ENCODE data around the gene CCDC39. TPM values are rescaled to one million over a fixed set of nuclear protein-coding genes. Genes with fewer than 3 reads are reported as not detected.

Gene CCDC39
- total RNA-seq, 1 donor from 2014 or later: not detected

DNA sequence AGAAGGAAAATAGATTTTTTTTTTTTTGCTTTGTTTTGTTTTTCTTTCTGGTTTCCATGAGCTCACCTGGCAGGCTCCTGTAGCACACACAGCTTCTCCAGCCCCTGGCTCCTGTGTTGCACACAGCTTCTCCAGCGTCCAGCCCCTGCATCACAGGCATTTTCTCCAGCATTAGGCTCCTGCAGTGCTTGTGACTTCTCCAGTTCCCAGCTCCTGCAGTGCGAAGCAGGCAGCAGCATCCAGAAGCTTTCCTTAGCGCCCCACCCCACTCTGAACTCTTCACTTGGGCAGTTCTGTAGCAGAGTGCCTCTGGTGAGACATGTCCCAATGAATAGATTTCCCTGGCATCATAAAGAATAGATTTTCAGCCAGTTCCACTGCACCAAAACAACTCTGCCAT is 5.5 kb upstream of the CCDC39 start:
- intact Hi-C loops (cut with micrococcal nuclease): no loop called here

GRCh38 chr3:180683816-180684215 is 4.5 kb upstream of the CCDC39 start:
- TF ChIP-seq CTCF (IDR thresholded peaks at IDR 0.05; ENCODE audit: borderline replicate concordance): no peak
- Histone ChIP-seq H3K9me3 (replicated peaks) (no peaks in the 10 kb centered on the region), H3K27ac (replicated peaks) (no peak overlapping the region), H3K4me3 (no peak overlapping the region), H3K27me3 (ENCODE audit: low read depth) (peaks cover 29% of the 10 kb centered on the region), H3K36me3 (no peaks in the 10 kb centered on the region), H3K4me1 (peaks cover 16% of the 10 kb centered on the region)
- DNase-seq: no peak
- intact Hi-C loops (cut with micrococcal nuclease): no loop called here

More for the DNA sequence above, 5.5 kb upstream of the CCDC39 start:
- no peaks in the 10 kb centered on the region for H3K9me3 ChIP-seq (replicated peaks)
- peaks cover 6% of the 10 kb centered on the region for H3K4me1 ChIP-seq
- H3K27ac ChIP-seq (replicated peaks): no peak overlapping the region
- no peak for TF ChIP-seq CTCF (IDR thresholded peaks at IDR 0.05; ENCODE audit: borderline replicate concordance)
- no peaks in the 10 kb centered on the region for H3K36me3 ChIP-seq
- H3K27me3 ChIP-seq (ENCODE audit: low read depth): peaks cover 19% of the 10 kb centered on the region
- no peak overlapping the region for H3K4me3 ChIP-seq
- no peak for DNase-seq

GRCh38 chr3:180680097-180680430 is 775 bp upstream of the CCDC39 start:
- H3K27me3 ChIP-seq (ENCODE audit: low read depth): peaks cover 45% of the 10 kb centered on the region
- H3K9me3 ChIP-seq (replicated peaks): peaks cover 3% of the 10 kb centered on the region
- no peak overlapping the region for H3K27ac ChIP-seq (replicated peaks)
- H3K36me3 ChIP-seq: no peaks in the 10 kb centered on the region
- H3K4me3 ChIP-seq: peak overlapping the region; percentile 75
- peak; percentile 20 for TF ChIP-seq CTCF (IDR thresholded peaks at IDR 0.05; ENCODE audit: borderline replicate concordance)
- no peak for DNase-seq
- H3K4me1 ChIP-seq: peaks cover 21% of the 10 kb centered on the region
- intact Hi-C loops (cut with micrococcal nuclease): no loop called here

GRCh38 chr3:180678231-180678630 is 1.1 kb downstream of the CCDC39 start:
- peaks cover 41% of the 10 kb centered on the region for H3K27me3 ChIP-seq (ENCODE audit: low read depth)
- H3K36me3 ChIP-seq: no peaks in the 10 kb centered on the region
- no peak for DNase-seq
- intact Hi-C loops (cut with micrococcal nuclease): no loop called here
- H3K4me3 ChIP-seq: no peak overlapping the region
- H3K4me1 ChIP-seq: peaks cover 21% of the 10 kb centered on the region
- peaks cover 3% of the 10 kb centered on the region for H3K9me3 ChIP-seq (replicated peaks)
- no peak for TF ChIP-seq CTCF (IDR thresholded peaks at IDR 0.05; ENCODE audit: borderline replicate concordance)
- no peak overlapping the region for H3K27ac ChIP-seq (replicated peaks)

DNA sequence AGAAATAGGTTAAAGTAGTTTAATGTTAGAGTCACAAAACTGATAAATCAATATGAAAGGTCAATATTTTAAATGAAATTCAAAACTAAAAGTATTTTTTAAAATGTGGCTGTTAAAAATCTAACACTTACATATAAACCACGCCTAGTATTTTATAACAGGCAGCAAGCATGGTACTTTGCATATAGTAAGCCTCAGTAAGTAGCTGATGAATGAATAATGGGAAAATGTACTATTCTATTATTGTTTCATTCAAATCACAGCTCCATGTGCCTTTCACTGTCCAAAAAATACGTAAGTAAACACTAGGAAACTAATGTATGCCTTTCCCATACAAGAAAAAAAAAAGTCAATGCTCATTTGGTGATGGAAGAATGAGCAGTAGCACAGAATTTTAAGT is 17.8 kb downstream of the CCDC39 start:
- H3K27me3 ChIP-seq (ENCODE audit: low read depth): no peaks in the 10 kb centered on the region
- DNase-seq: no peak
- H3K9me3 ChIP-seq (replicated peaks): no peaks in the 10 kb centered on the region
- H3K4me1 ChIP-seq: no peaks in the 10 kb centered on the region
- no peak overlapping the region for H3K4me3 ChIP-seq
- intact Hi-C loops (cut with micrococcal nuclease): no loop called here
- H3K36me3 ChIP-seq: no peaks in the 10 kb centered on the region
- no peak overlapping the region for H3K27ac ChIP-seq (replicated peaks)
- TF ChIP-seq CTCF (IDR thresholded peaks at IDR 0.05; ENCODE audit: borderline replicate concordance): no peak

- Histone ChIP-seq H3K27ac (replicated peaks) (no peak overlapping the region), H3K9me3 (replicated peaks) (no peaks in the 10 kb centered on the region), H3K4me3 (no peak overlapping the region), H3K36me3 (no peaks in the 10 kb centered on the region), H3K27me3 (ENCODE audit: low read depth) (no peaks in the 10 kb centered on the region), H3K4me1 (no peaks in the 10 kb centered on the region)
- intact Hi-C loops (cut with micrococcal nuclease): no loop called here
- no peak for DNase-seq
- TF ChIP-seq CTCF (IDR thresholded peaks at IDR 0.05; ENCODE audit: borderline replicate concordance): no peak
These were observed 22.2 kb downstream of the CCDC39 start for GRCh38 chr3:180657094-180657493.

Measured in left ventricle myocardium inferior (tissue), 1 donor.